ENCODE results near the gene EHMT2. TPM values are rescaled to one million over a fixed set of nuclear protein-coding genes. Genes with fewer than 3 reads are reported as not detected.
A peak's percentile ranks its signal among the peaks of the same experiment; 100 is the strongest.

Gene EHMT2
- total RNA-seq, 1 experiment from 2014 or later: 65.7 TPM

DNA sequence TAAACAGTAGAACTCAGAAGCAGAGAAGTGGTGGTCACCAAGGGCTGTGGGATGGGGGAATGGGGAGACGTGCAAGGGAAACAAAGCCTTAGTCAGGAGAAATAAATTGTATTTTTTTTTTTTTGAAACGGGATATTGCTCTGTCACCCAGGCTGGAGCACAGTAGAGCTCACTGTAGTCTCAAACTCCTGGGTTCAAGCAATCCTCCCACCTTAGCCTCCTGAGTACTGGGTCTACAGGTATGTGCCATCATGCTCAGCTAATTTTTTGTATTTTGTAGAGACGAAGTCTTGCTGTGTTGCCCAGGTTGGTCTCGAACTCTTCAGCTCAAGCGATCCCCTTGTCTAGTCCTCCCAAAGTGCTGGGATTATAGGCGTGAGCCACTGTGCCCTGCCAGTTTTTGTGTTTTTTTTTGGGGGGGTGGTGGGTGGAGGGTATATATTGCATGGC, 66.6 kb downstream of the EHMT2 start:
- H3K27ac Mint-ChIP-seq (ENCODE audit: unreplicated experiment): peak overlapping the region; percentile 81
- peaks cover 6% of the 10 kb centered on the region for H3K4me1 Mint-ChIP-seq (ENCODE audit: low read depth, unreplicated experiment)
- H3K4me3 Mint-ChIP-seq (ENCODE audit: unreplicated experiment): peak overlapping the region; percentile 90
- H3K27me3 ChIP-seq (replicated peaks; ENCODE audit: control insufficient read depth, insufficient read depth, low read length): no peaks in the 10 kb centered on the region
- peaks cover 7% of the 10 kb centered on the region for H3K4me1 ChIP-seq
- BruUV-seq (replicated peaks): no TSS peak
- no peaks in the 10 kb centered on the region for H3K9me3 Mint-ChIP-seq (ENCODE audit: unreplicated experiment)
- peaks cover 44% of the 10 kb centered on the region for H3K36me3 Mint-ChIP-seq (ENCODE audit: insufficient read depth, unreplicated experiment)
- TF ChIP-seq, protein P1, sequence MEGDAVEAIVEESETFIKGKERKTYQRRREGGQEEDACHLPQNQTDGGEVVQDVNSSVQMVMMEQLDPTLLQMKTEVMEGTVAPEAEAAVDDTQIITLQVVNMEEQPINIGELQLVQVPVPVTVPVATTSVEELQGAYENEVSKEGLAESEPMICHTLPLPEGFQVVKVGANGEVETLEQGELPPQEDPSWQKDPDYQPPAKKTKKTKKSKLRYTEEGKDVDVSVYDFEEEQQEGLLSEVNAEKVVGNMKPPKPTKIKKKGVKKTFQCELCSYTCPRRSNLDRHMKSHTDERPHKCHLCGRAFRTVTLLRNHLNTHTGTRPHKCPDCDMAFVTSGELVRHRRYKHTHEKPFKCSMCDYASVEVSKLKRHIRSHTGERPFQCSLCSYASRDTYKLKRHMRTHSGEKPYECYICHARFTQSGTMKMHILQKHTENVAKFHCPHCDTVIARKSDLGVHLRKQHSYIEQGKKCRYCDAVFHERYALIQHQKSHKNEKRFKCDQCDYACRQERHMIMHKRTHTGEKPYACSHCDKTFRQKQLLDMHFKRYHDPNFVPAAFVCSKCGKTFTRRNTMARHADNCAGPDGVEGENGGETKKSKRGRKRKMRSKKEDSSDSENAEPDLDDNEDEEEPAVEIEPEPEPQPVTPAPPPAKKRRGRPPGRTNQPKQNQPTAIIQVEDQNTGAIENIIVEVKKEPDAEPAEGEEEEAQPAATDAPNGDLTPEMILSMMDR (IDR thresholded peaks at IDR 0.05; ENCODE audit: insufficient read depth in 1 of 2, low read depth in 1 of 2, low read length in 1 of 2, severe bottlenecking in 1 of 2, unreplicated experiment in 1 of 2): no peak
- POLR2A ChIA-PET: interaction anchor here (0.6 kb wide), 2 partner anchors 18 to 93 kb away, joined by 3 to 6 read pairs; no protein-coding TSS in a partner anchor
- no peaks in the 10 kb centered on the region for H3K9me3 ChIP-seq
- intact Hi-C loops (cut with micrococcal nuclease; ENCODE audit: unreplicated experiment): loop anchor here (1.0 kb wide), 3 partner anchors 59 to 151 kb away; partner anchors contain the start of gene DDAH2
- CTCF ChIA-PET: interaction anchor here (0.9 to 2.0 kb wide), 4 partner anchors 16 to 101 kb away, joined by 3 to 9 read pairs (median 6); partner anchors contain the start of genes DDAH2, HSPA1A, HSPA1L and LSM2
- H3K36me3 ChIP-seq (ENCODE audit: control insufficient read depth, insufficient read depth, low read length): no peaks in the 10 kb centered on the region
- H3K27me3 Mint-ChIP-seq (ENCODE audit: insufficient read depth, unreplicated experiment): no peaks in the 10 kb centered on the region
- DNase-seq: no peak
- peak overlapping the region; percentile 42 for H3K4me3 ChIP-seq (ENCODE audit: low read depth, low read length)

Other genes with a start within 250 kb of the EHMT2 start
- gene BAG6, start 245.0 kb downstream of the EHMT2 start, total RNA-seq (2022): 354 and 376 TPM in 2 replicates
- gene APOM, start 241.8 kb downstream of the EHMT2 start, total RNA-seq (2022): 14.8 and 15.8 TPM in 2 replicates
- gene C6orf47, start 236.9 kb downstream of the EHMT2 start, total RNA-seq (2022): 19.4 and 19.7 TPM in 2 replicates
- gene GPANK1, start 232.7 kb downstream of the EHMT2 start, total RNA-seq (2022): 20.3 TPM in 2 replicates
- 219 and 221 TPM in 2 replicates for gene CSNK2B, start 231.6 kb downstream of the EHMT2 start, total RNA-seq (2022)
- 13.9 and 17.5 TPM in 2 replicates for gene LY6G5B, start 227.7 kb downstream of the EHMT2 start, total RNA-seq (2022)
- gene LY6G5C, start 216.6 kb downstream of the EHMT2 start, total RNA-seq (2022): 2.0 and 2.9 TPM in 2 replicates
- gene ABHD16A, start 194.4 kb downstream of the EHMT2 start, total RNA-seq (2022): 62.7 and 63.2 TPM in 2 replicates
- not detected in 2 replicates for gene LY6G6F, start 190.8 kb downstream of the EHMT2 start, total RNA-seq (2022)
- gene LY6G6D, start 182.3 kb downstream of the EHMT2 start, total RNA-seq (2022): not detected in 2 replicates
- 0.88 and 1.3 TPM in 2 replicates for gene LY6G6C, start 176.0 kb downstream of the EHMT2 start, total RNA-seq (2022)
- gene MPIG6B, start 174.3 kb downstream of the EHMT2 start, total RNA-seq (2022): not detected in 2 replicates
- 82.4 and 91.6 TPM in 2 replicates for gene DDAH2, start 168.4 kb downstream of the EHMT2 start, total RNA-seq (2022)
- gene CLIC1, start 161.2 kb downstream of the EHMT2 start, total RNA-seq (2022): 374 and 420 TPM in 2 replicates
- gene MSH5, start 157.7 kb downstream of the EHMT2 start, total RNA-seq (2022): 49.6 and 51.0 TPM in 2 replicates
- gene SAPCD1, start 135.0 kb downstream of the EHMT2 start, total RNA-seq (2022): 6.4 and 13.0 TPM in 2 replicates
- gene VWA7, start 120.4 kb downstream of the EHMT2 start, total RNA-seq (2022): 0.61 and 1.5 TPM in 2 replicates
- gene VARS1, start 101.9 kb downstream of the EHMT2 start, total RNA-seq (2022): 132 and 135 TPM in 2 replicates
- 56.3 and 61.2 TPM in 2 replicates for gene LSM2, start 90.7 kb downstream of the EHMT2 start, total RNA-seq (2022)
- 0.86 and 1.6 TPM in 2 replicates for gene HSPA1L, start 82.4 kb downstream of the EHMT2 start, total RNA-seq (2022)
- 77.3 and 96.9 TPM in 2 replicates for gene HSPA1A, start 82.2 kb downstream of the EHMT2 start, total RNA-seq (2022)
- 99.0 and 112 TPM in 2 replicates for gene HSPA1B, start 70.0 kb downstream of the EHMT2 start, total RNA-seq (2022)
- gene NEU1, start 34.9 kb downstream of the EHMT2 start, total RNA-seq (2022): 173 and 176 TPM in 2 replicates
- gene SLC44A4, start 18.7 kb downstream of the EHMT2 start, total RNA-seq (2022): 0.57 TPM in 1 of 2 replicates, not detected in the other
- 9.6 and 11.7 TPM in 2 replicates for gene ZBTB12, start 4.4 kb upstream of the EHMT2 start, total RNA-seq (2022)
- gene C2, start 30.0 kb upstream of the EHMT2 start, total RNA-seq (2022): 4.8 and 4.9 TPM in 2 replicates
- 31.0 and 32.1 TPM in 2 replicates for gene CFB, start 48.4 kb upstream of the EHMT2 start, total RNA-seq (2022)
- gene NELFE, start 61.3 kb upstream of the EHMT2 start, total RNA-seq (2022): 75.3 and 82.0 TPM in 2 replicates
- 70.0 and 77.9 TPM in 2 replicates for gene SKIC2, start 61.5 kb upstream of the EHMT2 start, total RNA-seq (2022)
- 22.4 and 23.7 TPM in 2 replicates for gene DXO, start 74.4 kb upstream of the EHMT2 start, total RNA-seq (2022)
- gene C4A, start 84.4 kb upstream of the EHMT2 start, total RNA-seq (2022): 1.0 and 1.5 TPM in 2 replicates
- 1.1 and 1.4 TPM in 2 replicates for gene C4B, start 117.1 kb upstream of the EHMT2 start, total RNA-seq (2022)
- not detected in 2 replicates for gene CYP21A2, start 140.7 kb upstream of the EHMT2 start, total RNA-seq (2022)
- 2.7 and 3.9 TPM in 2 replicates for gene TNXB, start 211.6 kb upstream of the EHMT2 start, total RNA-seq (2022)
- 61.5 and 64.9 TPM in 2 replicates for gene ATF6B, start 230.5 kb upstream of the EHMT2 start, total RNA-seq (2022)
- 8.9 and 9.1 TPM in 2 replicates for gene FKBPL, start 232.6 kb upstream of the EHMT2 start, total RNA-seq (2022)

Data from Caco-2 (cell line).